H4 (cell line): Measurements from ENCODE around the gene SMPDL3B. TPM values are rescaled to one million over a fixed set of nuclear protein-coding genes. Genes with fewer than 3 reads are reported as not detected.
"Not testable (repeated sequence)": the region's sequence is repeated elsewhere in the genome, so short reads cannot be mapped to it uniquely, and the experiment has no call there.

ENCODE experiments used
- DNase-seq: peaks from one replicate; pipeline ENCODE4 v3.0.0-alpha.2; 2015; ENCODE audit warnings: low spot score
- total RNA-seq: library from RNA; depleted of rRNA; stranded (reverse); fragments of >200 nt; shearing (Covaris generic); gene quantifications from 2 replicates; pipeline ENCODE4 v1.2.3, GENCODE V29; 2014; rRNA removed

Gene SMPDL3B
- total RNA-seq, 1 experiment from 2014 or later: 0.23 TPM

DNA sequence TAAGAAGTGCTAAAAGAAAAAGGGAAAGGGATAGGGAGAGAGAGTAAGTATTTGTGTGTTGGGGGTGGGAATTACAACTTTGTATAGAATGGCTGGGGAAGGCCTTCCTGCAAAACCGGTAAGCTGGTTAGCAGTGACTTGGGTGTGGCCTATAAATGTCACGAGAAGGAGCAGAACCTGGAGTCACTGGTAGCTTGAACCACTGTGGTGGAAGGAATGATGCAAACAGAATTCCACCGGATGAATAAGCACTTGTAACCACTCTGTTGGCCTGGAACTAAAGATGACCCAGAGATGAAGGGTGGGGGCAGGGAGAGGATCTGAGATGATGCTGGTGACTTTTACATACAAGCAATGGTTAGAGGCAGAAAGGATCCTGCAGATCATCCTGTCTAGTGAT, 33.9 kb downstream of the SMPDL3B start:
- DNase-seq: peak; percentile 81

GRCh38 chr1:27970401-27970800, 35.6 kb downstream of the SMPDL3B start:
- DNase-seq: no peak

- no peak for DNase-seq
Observed at GRCh38 chr1:27971674-27972073, 36.9 kb downstream of the SMPDL3B start.

GRCh38 chr1:27972141-27972540, 37.3 kb downstream of the SMPDL3B start:
- no peak for DNase-seq

DNA sequence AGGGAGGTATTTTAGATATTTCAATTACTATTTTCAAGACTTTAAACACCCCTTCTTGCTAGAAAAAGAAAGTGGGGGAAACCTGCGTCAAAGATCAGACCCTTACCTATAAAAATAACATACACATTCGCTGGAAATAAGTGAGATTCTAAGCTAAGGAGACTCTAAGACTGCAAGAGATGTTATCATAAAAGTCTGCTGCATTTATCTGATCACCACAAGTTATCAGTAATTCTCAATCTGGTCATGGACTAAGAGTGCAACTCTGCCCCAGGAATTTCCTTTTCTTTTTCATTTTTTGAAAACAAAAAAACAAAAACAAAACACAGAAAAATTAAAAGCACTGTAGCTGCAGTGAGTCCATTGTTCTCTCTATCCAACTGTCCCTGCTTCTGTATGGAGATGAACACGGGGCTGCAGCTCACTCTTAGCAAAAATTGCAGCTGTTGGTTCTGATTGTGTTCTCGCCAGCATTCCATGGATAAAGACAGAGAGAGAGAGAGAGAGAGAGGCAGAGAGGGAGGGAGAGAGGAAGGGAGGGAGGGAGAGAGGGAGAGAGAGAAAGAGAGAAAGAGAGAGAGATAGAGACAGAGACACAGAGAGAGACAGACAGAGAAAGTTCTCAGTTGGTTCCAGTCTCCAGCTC, 39.1 kb downstream of the SMPDL3B start:
- no peak for DNase-seq

GRCh38 chr1:27974417-27974781, 39.6 kb downstream of the SMPDL3B start:
- no peak for DNase-seq

- peak; percentile 73 for DNase-seq
Observed at GRCh38 chr1:27979151-27979858, 44.5 kb downstream of the SMPDL3B start.

GRCh38 chr1:27979859-27980201, 45.0 kb downstream of the SMPDL3B start:
- no peak for DNase-seq

- no peak for DNase-seq
Observed at GRCh38 chr1:27980216-27980845, 45.5 kb downstream of the SMPDL3B start.

GRCh38 chr1:27981145-27981544, 46.3 kb downstream of the SMPDL3B start:
- no peak for DNase-seq

GRCh38 chr1:27990920-27991537, 56.2 kb downstream of the SMPDL3B start:
- DNase-seq: no peak

GRCh38 chr1:27992276-27992675, 57.5 kb downstream of the SMPDL3B start:
- DNase-seq: no peak

DNA sequence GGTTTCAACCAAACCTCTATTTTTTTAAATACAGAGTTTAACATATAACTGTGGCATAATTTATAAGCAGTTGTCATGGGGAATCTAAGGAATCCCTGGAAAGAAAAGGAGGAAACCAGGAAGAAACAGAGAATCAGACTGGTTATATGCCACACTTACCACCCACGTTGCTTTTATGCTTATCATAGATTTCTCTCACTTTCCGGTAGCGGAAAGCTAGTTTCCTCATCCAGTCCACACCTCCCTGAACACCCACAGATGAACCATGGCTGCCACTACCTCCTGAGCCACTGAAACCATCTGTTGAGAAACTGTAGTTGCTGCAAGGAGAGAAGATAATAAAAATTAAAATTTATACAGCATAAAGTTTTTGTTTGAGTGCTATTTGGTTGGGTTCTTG, 58.4 kb downstream of the SMPDL3B start:
- no peak for DNase-seq

GRCh38 chr1:27994060-27994459, 59.3 kb downstream of the SMPDL3B start:
- no peak for DNase-seq

GRCh38 chr1:27994526-27994925, 59.7 kb downstream of the SMPDL3B start:
- DNase-seq: not testable (repeated sequence)

DNA sequence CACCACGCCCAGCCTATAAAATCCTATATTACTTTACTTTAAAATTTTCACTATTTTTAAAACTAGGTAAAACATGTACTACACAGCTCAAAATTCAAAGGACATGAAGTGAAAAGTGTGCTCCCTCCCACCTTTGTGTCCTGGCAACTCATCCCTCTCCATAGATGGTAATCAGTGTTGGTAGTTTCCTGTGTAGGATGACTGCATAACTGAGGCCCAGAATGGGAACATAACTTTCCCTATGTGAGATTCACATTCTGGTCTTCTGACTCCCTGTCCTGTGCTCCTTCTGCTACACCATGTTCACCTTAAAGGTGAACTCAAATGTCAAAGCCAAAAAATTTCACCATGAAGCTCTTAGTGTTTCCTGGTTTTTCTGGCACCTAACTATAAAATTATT, 64.3 kb downstream of the SMPDL3B start:
- DNase-seq: no peak

GRCh38 chr1:28002600-28002999, 67.8 kb downstream of the SMPDL3B start:
- DNase-seq: no peak

- not testable (repeated sequence) for DNase-seq
Observed at GRCh38 chr1:28003117-28003516, 68.3 kb downstream of the SMPDL3B start.

Other genes with a start within 250 kb of the SMPDL3B start
- gene FAM76A, start 209.0 kb upstream of the SMPDL3B start, total RNA-seq: 10.8 and 12.6 TPM in 2 replicates
- gene STX12, start 161.8 kb upstream of the SMPDL3B start, total RNA-seq: 19.2 and 24.3 TPM in 2 replicates
- gene PPP1R8, start 104.2 kb upstream of the SMPDL3B start, total RNA-seq: 32.8 and 45.9 TPM in 2 replicates
- gene THEMIS2, start 62.5 kb upstream of the SMPDL3B start, total RNA-seq: 0.75 and 2.6 TPM in 2 replicates
- 78.6 and 83.9 TPM in 2 replicates for gene RPA2, start 20.4 kb upstream of the SMPDL3B start, total RNA-seq
- gene XKR8, start 25.0 kb downstream of the SMPDL3B start, total RNA-seq: not detected in 2 replicates
- gene EYA3, start 153.6 kb downstream of the SMPDL3B start, total RNA-seq: 8.2 and 9.2 TPM in 2 replicates
- 0.04 TPM in 1 of 2 replicates, not detected in the other for gene PTAFR, start 241.7 kb downstream of the SMPDL3B start, total RNA-seq